ENCODE data around the gene HMX1.

DNA sequence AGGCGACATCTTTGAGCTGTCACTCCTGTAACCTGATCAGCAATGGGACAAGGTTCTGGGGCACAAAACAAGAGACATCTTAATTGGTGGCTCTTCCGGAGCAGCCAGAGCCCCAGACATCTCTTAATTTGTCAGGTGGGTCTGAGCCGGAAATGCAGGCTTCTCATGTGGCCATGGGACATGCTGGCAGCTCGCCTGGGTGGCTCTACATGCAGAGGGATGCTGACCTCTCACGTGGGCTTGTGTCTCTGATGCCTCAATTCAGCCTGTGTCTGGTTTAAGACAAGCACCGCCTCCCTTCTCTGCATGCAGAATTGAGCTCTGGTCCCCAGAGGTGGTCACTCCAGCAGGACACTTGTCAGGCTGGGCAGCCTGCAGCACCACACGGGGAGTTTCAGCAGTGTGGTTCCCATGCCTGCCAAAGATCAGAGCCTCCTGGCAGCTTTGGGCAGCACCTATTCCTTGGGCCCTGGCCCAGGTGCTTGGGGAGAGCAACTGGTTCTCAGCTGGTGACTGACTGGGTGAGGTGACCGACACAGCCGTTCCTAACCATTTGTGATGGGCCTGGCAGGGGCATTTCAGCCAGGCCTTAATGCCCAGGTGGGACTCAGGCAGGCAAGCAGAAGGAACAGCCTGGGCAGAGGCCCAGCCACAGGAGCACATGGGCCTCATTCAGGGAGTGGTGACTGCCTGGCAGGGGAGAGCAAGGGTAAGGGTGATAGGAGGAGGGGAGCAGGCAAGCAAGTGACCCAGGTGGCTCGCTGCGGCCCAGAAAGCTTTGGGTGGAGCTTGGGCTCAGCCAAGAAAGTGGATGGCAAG is 53.4 kb downstream of the HMX1 start:
- TF ChIP-seq, protein P1, sequence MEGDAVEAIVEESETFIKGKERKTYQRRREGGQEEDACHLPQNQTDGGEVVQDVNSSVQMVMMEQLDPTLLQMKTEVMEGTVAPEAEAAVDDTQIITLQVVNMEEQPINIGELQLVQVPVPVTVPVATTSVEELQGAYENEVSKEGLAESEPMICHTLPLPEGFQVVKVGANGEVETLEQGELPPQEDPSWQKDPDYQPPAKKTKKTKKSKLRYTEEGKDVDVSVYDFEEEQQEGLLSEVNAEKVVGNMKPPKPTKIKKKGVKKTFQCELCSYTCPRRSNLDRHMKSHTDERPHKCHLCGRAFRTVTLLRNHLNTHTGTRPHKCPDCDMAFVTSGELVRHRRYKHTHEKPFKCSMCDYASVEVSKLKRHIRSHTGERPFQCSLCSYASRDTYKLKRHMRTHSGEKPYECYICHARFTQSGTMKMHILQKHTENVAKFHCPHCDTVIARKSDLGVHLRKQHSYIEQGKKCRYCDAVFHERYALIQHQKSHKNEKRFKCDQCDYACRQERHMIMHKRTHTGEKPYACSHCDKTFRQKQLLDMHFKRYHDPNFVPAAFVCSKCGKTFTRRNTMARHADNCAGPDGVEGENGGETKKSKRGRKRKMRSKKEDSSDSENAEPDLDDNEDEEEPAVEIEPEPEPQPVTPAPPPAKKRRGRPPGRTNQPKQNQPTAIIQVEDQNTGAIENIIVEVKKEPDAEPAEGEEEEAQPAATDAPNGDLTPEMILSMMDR (conservative IDR thresholded peaks at IDR 0.05; ENCODE audit: low read length), result no peak
- no peak for TF ChIP-seq EZH2phosphoT487 (IDR thresholded peaks at IDR 0.05; ENCODE audit: borderline replicate concordance, low read depth, low read length)
